Bronchial epithelial cell (primary cell): Measurements from ENCODE around the gene NAT14. TPM values are rescaled to one million over a fixed set of nuclear protein-coding genes. Genes with fewer than 3 reads are reported as not detected.

Source experiments
- DNase-seq: peaks from one replicate; pipeline ENCODE4 v3.0.0-alpha.2; 2010; ENCODE audit warnings: low read depth
- FAIRE-seq: peaks from 2 replicates; lab custom pipeline; 2011; peaks lifted over from hg19 to GRCh38; lab: Jason Lieb, UNC
- H3K27me3 ChIP-seq: 2 replicates; pipeline ENCODE4 v1.5.1; 2011; ENCODE audit warnings: low read length; ENCODE audit not compliant: control insufficient read depth, insufficient read depth
- H3K36me3 ChIP-seq: 2 replicates; pipeline ENCODE4 v1.5.1; 2011; ENCODE audit warnings: low read length; ENCODE audit not compliant: control insufficient read depth, insufficient read depth
- H3K4me3 ChIP-seq: 2 replicates; pipeline ENCODE4 v1.5.1; 2011; ENCODE audit warnings: mild to moderate bottlenecking, low read depth, low read length, control low read depth
- CTCF ChIP-seq: IDR thresholded peaks from 2 replicates; pipeline ENCODE4 v1.5.1; 2011; ENCODE audit warnings: mild to moderate bottlenecking, moderate library complexity, low read length, control low read depth, inconsistent platforms; ENCODE audit not compliant: insufficient read depth, severe bottlenecking
- total RNA-seq: library from RNA; depleted of rRNA; stranded (reverse); fragments of >200 nt; gene quantifications from 2 replicates; pipeline ENCODE4 v1.2.1, GENCODE V29; 2014

The NAT14 gene
- total RNA-seq, 1 donor from 2014 or later, result 2.4 TPM

GRCh38 chr19:55489711-55490477, 4.9 kb downstream of the NAT14 start:
- no peak for TF ChIP-seq CTCF
- no peak overlapping the region for H3K4me3 ChIP-seq
- no peaks in the 10 kb centered on the region for H3K36me3 ChIP-seq
- H3K27me3 ChIP-seq, result peaks cover 5% of the 10 kb centered on the region
- no peak for DNase-seq
- no peak for FAIRE-seq

DNA sequence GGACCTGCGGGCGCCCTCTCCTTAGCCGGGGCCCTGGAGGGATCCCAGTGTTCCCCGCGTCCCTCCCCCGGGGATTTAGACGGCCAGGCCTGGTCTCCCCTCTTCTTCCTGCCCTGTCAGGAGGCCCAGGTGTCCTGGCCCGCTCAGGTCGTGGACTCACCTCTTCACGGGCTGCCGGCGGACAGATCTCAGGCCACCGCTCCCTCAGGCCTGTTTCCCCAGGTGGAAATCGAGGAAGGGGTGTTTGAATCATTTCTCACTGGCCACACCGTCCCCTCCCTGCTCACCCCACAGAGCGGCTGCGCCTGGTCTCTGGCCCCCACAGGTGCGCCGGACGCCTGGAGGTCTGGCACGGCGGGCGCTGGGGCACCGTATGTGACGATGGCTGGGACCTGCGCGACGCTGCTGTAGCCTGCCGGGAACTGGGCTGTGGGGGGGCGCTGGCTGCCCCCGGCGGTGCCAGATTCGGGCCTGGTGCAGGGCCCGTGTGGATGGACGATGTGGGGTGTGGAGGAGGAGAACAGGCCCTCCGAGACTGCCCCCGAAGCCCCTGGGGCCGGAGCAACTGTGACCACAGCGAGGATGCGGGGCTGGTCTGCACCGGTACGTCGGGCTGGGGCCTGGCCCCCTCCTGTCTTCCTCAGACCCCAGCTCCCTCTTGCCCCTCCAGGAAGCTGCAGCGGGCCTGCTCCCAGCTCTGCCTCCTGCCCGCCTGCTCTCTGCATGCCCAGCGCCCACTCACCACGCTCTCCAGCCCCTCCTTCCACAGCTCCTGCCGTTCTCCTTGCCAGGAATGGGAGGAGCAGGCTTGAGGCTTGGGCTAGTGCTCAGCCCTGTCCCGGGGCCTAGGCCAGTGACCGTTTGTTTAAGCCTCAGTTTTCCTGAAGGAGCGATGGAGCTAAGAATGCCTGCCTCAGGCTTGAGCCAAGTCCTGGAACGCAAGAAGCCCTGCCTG, 5.8 kb downstream of the NAT14 start:
- TF ChIP-seq CTCF, result no peak
- no peak for FAIRE-seq
- Histone ChIP-seq H3K36me3 (no peaks in the 10 kb centered on the region), H3K4me3 (no peak overlapping the region), H3K27me3 (peaks cover 5% of the 10 kb centered on the region)
- no peak for DNase-seq

DNA sequence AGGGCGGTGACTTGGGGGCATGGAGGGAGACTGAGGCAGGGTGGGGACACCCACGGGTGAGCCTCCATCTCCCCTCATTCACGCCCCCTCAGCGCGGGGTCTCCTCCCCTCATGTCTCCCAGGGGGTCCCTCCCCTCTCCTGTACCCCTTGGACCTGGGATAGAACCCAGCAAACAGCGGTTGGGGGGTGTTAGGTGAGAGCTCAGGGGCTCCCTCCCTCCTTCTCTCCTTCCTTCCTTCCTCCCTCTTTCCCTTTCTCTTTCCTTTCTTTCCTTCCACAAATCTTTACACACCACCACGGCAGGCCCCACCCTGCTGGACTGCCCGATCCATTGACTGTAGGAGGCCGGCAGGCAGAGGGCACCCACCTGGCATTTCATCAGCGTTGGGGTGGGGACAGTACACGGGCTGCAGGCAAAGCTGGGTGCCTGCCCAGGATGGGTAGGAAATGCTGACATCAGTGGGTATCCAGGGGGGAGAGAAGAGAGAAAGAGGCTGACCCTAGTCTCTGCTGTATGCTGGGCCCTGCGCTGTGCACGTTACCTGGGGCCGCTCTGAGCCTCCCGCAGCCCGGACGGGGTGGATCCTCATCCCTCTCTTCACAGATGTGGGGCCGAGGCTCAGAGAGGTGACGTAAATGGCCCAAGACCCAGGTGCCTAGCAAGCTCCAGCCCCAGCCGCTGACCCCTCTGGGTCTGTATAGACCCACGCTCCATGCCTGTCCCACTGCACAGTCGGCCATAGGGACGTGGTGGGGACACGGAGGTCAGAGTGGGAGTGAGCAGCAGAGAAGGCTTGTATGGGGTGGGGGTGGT, 6.8 kb downstream of the NAT14 start:
- Histone ChIP-seq H3K36me3 (no peaks in the 10 kb centered on the region), H3K27me3 (peaks cover 5% of the 10 kb centered on the region), H3K4me3 (no peak overlapping the region)
- no peak for FAIRE-seq
- no peak for DNase-seq
- no peak for TF ChIP-seq CTCF

DNA sequence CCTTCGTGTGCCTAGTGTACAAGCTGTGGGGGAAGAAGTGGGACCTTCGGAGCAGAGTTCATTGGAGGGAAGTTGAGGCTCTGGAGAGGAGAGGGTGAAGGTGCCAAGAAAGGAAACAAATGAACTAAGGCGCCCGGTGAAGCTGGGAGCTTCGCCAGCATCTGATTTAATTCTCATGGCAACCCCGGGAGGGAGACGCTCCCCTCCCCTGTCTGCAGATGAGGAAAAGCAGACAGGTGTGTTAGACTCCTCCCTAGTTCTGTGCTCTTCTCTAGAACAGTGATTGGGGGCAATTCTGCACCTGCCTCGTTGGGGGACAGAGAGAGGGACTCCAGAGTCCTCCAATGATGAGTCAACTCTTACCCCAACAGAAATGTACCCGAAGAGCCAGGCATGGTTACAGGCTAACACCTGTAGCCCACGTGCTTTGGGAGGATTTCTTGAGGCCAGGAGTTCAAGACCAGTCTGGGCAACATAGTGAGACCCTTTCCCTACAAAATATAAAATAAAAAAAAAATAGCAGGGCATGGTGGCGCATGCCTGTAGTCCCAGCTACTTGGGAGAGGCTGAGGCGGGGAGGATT, 7.5 kb downstream of the NAT14 start:
- Histone ChIP-seq H3K36me3 (no peaks in the 10 kb centered on the region), H3K4me3 (no peak overlapping the region), H3K27me3 (peaks cover 5% of the 10 kb centered on the region)
- no peak for TF ChIP-seq CTCF
- DNase-seq (no peak), FAIRE-seq (no peak)

- H3K36me3 ChIP-seq, result no peaks in the 10 kb centered on the region
- no peak for FAIRE-seq
- no peak for TF ChIP-seq CTCF
- no peak overlapping the region for H3K4me3 ChIP-seq
- no peak for DNase-seq
- peaks cover 5% of the 10 kb centered on the region for H3K27me3 ChIP-seq
Measured at GRCh38 chr19:55493052-55493644, 8.2 kb downstream of the NAT14 start.
